H1 (cell line): ENCODE measurements around the gene NF1.

Experiments
- CTCF ChIP-seq, 3 experiments: IDR thresholded peaks; 1 replicate in 2 of 3; 2 replicates in 1 of 3; pipeline versions ENCODE4 v1.5.1 to v1.6.1; 2011; ENCODE audit warnings: low read length in 3 of 3, mild to moderate bottlenecking in 3 of 3, inconsistent platforms in 2 of 3, low read depth in 1 of 3, moderate library complexity in 1 of 3; ENCODE audit not compliant: insufficient read depth in 1 of 3; ENCODE audit errors: control extremely low read depth in 1 of 3
- POLR2AphosphoS5 ChIP-seq: IDR thresholded peaks from 2 replicates; pipeline ENCODE4 v1.6.1; 2011; ENCODE audit warnings: low read depth, low read length
- SUZ12 ChIP-seq: fragments of 200-600 bp; sonication (generic); IDR thresholded peaks from 2 replicates; pipeline ENCODE4 v1.6.1; 2012; ENCODE audit warnings: mild to moderate bottlenecking, inconsistent platforms, low read length, moderate library complexity, mixed read lengths

- TF ChIP-seq SUZ12 (no peak), CTCF (IDR thresholded peaks at IDR 0.05; ENCODE audit: control extremely low read depth in 1 of 3, insufficient read depth in 1 of 3, low read depth in 1 of 3, low read length in 3 of 3) (no peak), POLR2AphosphoS5 (no peak)
Measured at GRCh38 chr17:31100840-31101459, 6.2 kb downstream of the NF1 start.
